HG03066 (cell line): Measurements from ENCODE around the gene KRT86.
"Not testable (repeated sequence)": the region's sequence is repeated elsewhere in the genome, so short reads cannot be mapped to it uniquely, and the experiment has no call there.

Source experiments
- ATAC-seq: cut with Tn5 transposase; IDR thresholded peaks from one replicate; pipeline ENCODE4 v1.9.1; 2021; ENCODE audit warnings: low read depth; ENCODE audit not compliant: unreplicated experiment

Gene KRT86

GRCh38 chr12:52250048-52250990 lies 24.1 kb upstream of the KRT86 start:
- ATAC-seq = no peak

- ATAC-seq = no peak
These were observed 22.9 kb upstream of the KRT86 start for GRCh38 chr12:52251367-52252051.

- ATAC-seq = not testable (repeated sequence)
These were observed 22.2 kb upstream of the KRT86 start for GRCh38 chr12:52252175-52252615.

GRCh38 chr12:52252728-52253343 lies 21.6 kb upstream of the KRT86 start:
- ATAC-seq = no peak

GRCh38 chr12:52253391-52254179 lies 20.9 kb upstream of the KRT86 start:
- no peak for ATAC-seq

GRCh38 chr12:52254180-52254964 lies 20.1 kb upstream of the KRT86 start:
- ATAC-seq = no peak

GRCh38 chr12:52254965-52255751 lies 19.3 kb upstream of the KRT86 start:
- no peak for ATAC-seq

GRCh38 chr12:52255926-52256583 lies 18.4 kb upstream of the KRT86 start:
- ATAC-seq = no peak

- ATAC-seq = no peak
These were observed 17.9 kb upstream of the KRT86 start for GRCh38 chr12:52256584-52256935.

- ATAC-seq = no peak
These were observed 17.3 kb upstream of the KRT86 start for GRCh38 chr12:52257074-52257551.

- ATAC-seq = not testable (repeated sequence)
These were observed 16.5 kb upstream of the KRT86 start for GRCh38 chr12:52257922-52258321.

GRCh38 chr12:52258335-52258901 lies 16.0 kb upstream of the KRT86 start:
- no peak for ATAC-seq

- ATAC-seq = no peak
These were observed 14.7 kb upstream of the KRT86 start for GRCh38 chr12:52259657-52260243.

- no peak for ATAC-seq
These were observed 13.9 kb upstream of the KRT86 start for GRCh38 chr12:52260361-52261207.

- no peak for ATAC-seq
These were observed 13.3 kb upstream of the KRT86 start for GRCh38 chr12:52261208-52261484.

- ATAC-seq = no peak
These were observed 12.2 kb upstream of the KRT86 start for GRCh38 chr12:52262286-52262685.
